IMR-90 (cell line): ENCODE results near the gene RHOG. TPM values are rescaled to one million over a fixed set of nuclear protein-coding genes. Genes with fewer than 3 reads are reported as not detected.

ENCODE experiments used
- ATAC-seq: fragments of 200-7000 bp; cut with Tn5 transposase; 2 replicates; pipeline ENCODE4 v1.9.1; 2020; ENCODE audit warnings: low read depth, mild to moderate bottlenecking, moderate library complexity
- BruUV-seq: library from RNA; stranded (reverse); fragments of 400-500 nt; replicated peaks from 2 replicates; lab custom pipeline; 2021; lab: Mats Ljungman, UMichigan
- CTCF ChIA-PET: fragments of 300-600 bp; formaldehyde crosslinking; extraction: SDS; loops from one replicate; lab custom pipeline; 2021; ENCODE audit warnings: antibody characterized with exemption; lab: Yijun Ruan, JAX
- POLR2A ChIA-PET: fragments of 300-600 bp; sonication (Branson Sonifier 250); formaldehyde crosslinking; loops from one replicate; lab custom pipeline; 2022; ENCODE audit warnings: antibody characterized with exemption; ENCODE audit not compliant: unreplicated experiment; lab: Charles Lee
- DNase-seq: peaks from one replicate; pipeline ENCODE4 v3.0.0; 2013
- H2AFZ ChIP-seq: replicated peaks from 2 replicates; pipeline ENCODE3; 2013; ENCODE audit warnings: low read length, mild to moderate bottlenecking; ENCODE audit not compliant: poor library complexity
- H2AK5ac ChIP-seq: 2 replicates; pipeline ENCODE4 v1.6.1; 2013; ENCODE audit warnings: low read depth, low read length, inconsistent platforms
- H2AK9ac ChIP-seq: replicated peaks from 2 replicates; pipeline ENCODE3; 2013; ENCODE audit warnings: mild to moderate bottlenecking, low read depth, low read length, moderate library complexity; ENCODE audit not compliant: poor library complexity
- H2BK120ac ChIP-seq: 2 replicates; pipeline ENCODE4 v1.6.1; 2013; ENCODE audit warnings: low read depth, low read length, inconsistent platforms
- H2BK15ac ChIP-seq: 3 replicates; pipeline ENCODE4 v1.6.1; 2013; ENCODE audit warnings: low read depth, low read length, inconsistent platforms
- H2BK20ac ChIP-seq: 2 replicates; pipeline ENCODE4 v1.6.1; 2013; ENCODE audit warnings: low read depth, mild to moderate bottlenecking, inconsistent platforms, low read length, moderate library complexity
- H2BK5ac ChIP-seq: 2 replicates; pipeline ENCODE4 v1.6.1; 2013; ENCODE audit warnings: mild to moderate bottlenecking, low read depth, low read length, inconsistent platforms; ENCODE audit not compliant: poor library complexity, severe bottlenecking
- H3K14ac ChIP-seq: replicated peaks from 2 replicates; pipeline ENCODE4 v1.6.1; 2013; ENCODE audit warnings: low read depth, low read length, inconsistent platforms
- H3K18ac ChIP-seq: 2 replicates; pipeline ENCODE4 v1.6.1; 2013; ENCODE audit warnings: low read depth, low read length, control low read depth
- H3K23ac ChIP-seq: 2 replicates; pipeline ENCODE4 v1.6.1; 2013; ENCODE audit warnings: low read depth, low read length, inconsistent platforms
- H3K27ac ChIP-seq: 2 replicates; pipeline ENCODE4 v1.5.1; 2013; ENCODE audit warnings: mild to moderate bottlenecking, control low read depth, low read length; ENCODE audit not compliant: insufficient read depth
- H3K27me3 ChIP-seq: 2 replicates; pipeline ENCODE4 v1.6.1; 2013; ENCODE audit warnings: low read length; ENCODE audit not compliant: control insufficient read depth, insufficient read depth
- H3K36me3 ChIP-seq: 2 replicates; pipeline ENCODE4 v1.6.1; 2013; ENCODE audit warnings: low read length, mixed read lengths; ENCODE audit not compliant: control insufficient read depth, insufficient read depth
- H3K4ac ChIP-seq: 2 replicates; pipeline ENCODE4 v1.6.1; 2013; ENCODE audit warnings: low read depth, low read length, inconsistent platforms
- H3K4me1 ChIP-seq: 2 replicates; pipeline ENCODE4 v1.6.1; 2013; ENCODE audit warnings: low read length, mixed read lengths; ENCODE audit not compliant: control insufficient read depth, insufficient read depth
- H3K4me2 ChIP-seq: 2 replicates; pipeline ENCODE4 v1.6.1; 2013; ENCODE audit warnings: low read depth, mild to moderate bottlenecking, control low read depth, low read length, moderate library complexity
- H3K4me3 ChIP-seq: 2 replicates; pipeline ENCODE4 v1.5.1; 2013; ENCODE audit warnings: low read depth, mild to moderate bottlenecking, control low read depth, low read length, moderate library complexity; ENCODE audit not compliant: insufficient read depth
- H3K56ac ChIP-seq: 2 replicates; pipeline ENCODE4 v1.6.1; 2013; ENCODE audit warnings: low read length, inconsistent platforms; ENCODE audit not compliant: insufficient read depth; ENCODE audit errors: extremely low read depth
- H3K79me1 ChIP-seq, 2 experiments: 2 replicates each; pipeline ENCODE4 v1.6.1; 2013; ENCODE audit warnings: low read length in 2 of 2, inconsistent platforms in 1 of 2, low read depth in 1 of 2
- H3K9ac ChIP-seq: 2 replicates; pipeline ENCODE4 v1.6.1; 2013; ENCODE audit warnings: low read depth, low read length, control low read depth
- H3K9me1 ChIP-seq: 2 replicates; pipeline ENCODE4 v1.6.1; 2013; ENCODE audit warnings: low read length, inconsistent platforms; ENCODE audit not compliant: insufficient read depth
- H3K9me3 ChIP-seq: 2 replicates; pipeline ENCODE4 v1.6.1; 2013; ENCODE audit warnings: low read length; ENCODE audit not compliant: control insufficient read depth, insufficient read depth
- H4K20me1 ChIP-seq: 2 replicates; pipeline ENCODE4 v1.6.1; 2013; ENCODE audit warnings: low read length, inconsistent platforms; ENCODE audit not compliant: insufficient read depth
- H4K5ac ChIP-seq: 2 replicates; pipeline ENCODE4 v1.6.1; 2013; ENCODE audit warnings: mild to moderate bottlenecking, low read depth, low read length, control low read depth
- H4K8ac ChIP-seq, 2 experiments: 2 replicates each; pipeline ENCODE4 v1.6.1; 2013; ENCODE audit warnings: low read depth in 2 of 2, low read length in 2 of 2, control low read depth in 1 of 2, inconsistent platforms in 1 of 2
- H4K91ac ChIP-seq: 2 replicates; pipeline ENCODE4 v1.6.1; 2013; ENCODE audit warnings: low read depth, low read length, inconsistent platforms; ENCODE audit not compliant: insufficient read depth
- BHLHE40 ChIP-seq: fragments of 150-350 bp; IDR thresholded peaks from 2 replicates; pipeline ENCODE4 v1.6.1; 2016; ENCODE audit warnings: mild to moderate bottlenecking, low read depth, low read length
- WGBS, 2 experiments: methylation state at CpG; one replicate each; pipeline versions ENCODE4 v1.1.5 to v1.1.7; 2013; ENCODE audit warnings: missing lambda C conversion rate in 2 of 2; ENCODE audit not compliant: insufficient read length in 1 of 2; ENCODE audit errors: extremely low coverage in 2 of 2; 5-methylcytosine and 5-hydroxymethylcytosine counted together
- dilution Hi-C: fragments of 300-500 bp; cut with HindIII; formaldehyde crosslinking; loops from one replicate; pipeline ENCODE4 v1.14.3; 2018; ENCODE audit warnings: low sequenced_read_pairs; ENCODE audit not compliant: unreplicated experiment
- in situ Hi-C: fragments of 300-500 bp; cut with MboI; formaldehyde crosslinking; loops from 3 replicates; pipeline ENCODE4 v1.14.3; 2019; ENCODE audit warnings: low sequenced_read_pairs, inconsistent platforms, mixed read lengths
- intact Hi-C: fragments of 100-400 bp; cut with micrococcal nuclease; formaldehyde crosslinking; loops from 2 replicates; pipeline ENCODE4 v1.10.0; 2022
- polyA plus RNA-seq, 3 experiments: library from polyadenylated mRNA; depleted of rRNA; stranded (reverse); fragments of >200 nt; gene quantifications; 2 replicates each; pipeline ENCODE4 v1.2.3, GENCODE V29; 2012; ENCODE audit warnings: low replicate concordance in 1 of 3
- total RNA-seq: library from RNA; depleted of rRNA; stranded (reverse); fragments of >200 nt; gene quantifications from 2 replicates; pipeline ENCODE4 v1.2.3, GENCODE V29; 2012

Gene RHOG
- total and polyA plus RNA-seq, 2 of the 4 experiments (the other 2 are of a cell fraction): 16.3 to 114 TPM

- H3K27ac ChIP-seq: peak overlapping the region; percentile 25
These were observed 13.9 kb upstream of the RHOG start for GRCh38 chr11:3854660-3854976.

More at GRCh38 chr11:3854660-3854976, 13.9 kb upstream of the RHOG start:
- peak overlapping the region; percentile 70 to 86; a peak in 3 of 4 replicates for H4K8ac ChIP-seq
- ATAC-seq: no peak
- H3K4ac ChIP-seq: peak overlapping the region; percentile 52
- peak overlapping the region; percentile 47; the same call in 1 of the 2 replicates for H2BK120ac ChIP-seq
- H4K91ac ChIP-seq: peak overlapping the region; percentile 74
- no TSS peak for BruUV-seq
- H3K36me3 ChIP-seq: no peaks in the 10 kb centered on the region
- H3K56ac ChIP-seq: 0 out of 2 replicates have a peak overlapping the region, but pooled peaks have one; percentile 50
- peak overlapping the region; percentile 68 for H2AK9ac ChIP-seq
- intact Hi-C loops (loop anchor here (2.0 to 10.0 kb wide), 2 partner anchors 130 to 400 kb away; no protein-coding TSS in a partner anchor), dilution Hi-C loops (no loop called here), in situ Hi-C loops (no loop called here)
- H4K5ac ChIP-seq: peak overlapping the region; percentile 44; the same call in 1 of the 2 replicates
- 0 out of 2 replicates have a peak overlapping the region, but pooled peaks have one; percentile 29 for H2BK20ac ChIP-seq
- TF ChIP-seq BHLHE40: no peak
- DNase-seq: no peak
- peak overlapping the region; percentile 63; the same call in 2 of the 3 replicates for H2BK15ac ChIP-seq
- no peak overlapping the region for H2BK5ac ChIP-seq
- H3K14ac ChIP-seq: peak overlapping the region; percentile 46
- no peak overlapping the region for H3K4me3 ChIP-seq
- peaks cover 16% of the 10 kb centered on the region for H3K4me1 ChIP-seq
- peak overlapping the region; percentile 52; the same call in 1 of the 2 replicates for H2AK5ac ChIP-seq
- 0% methylated on average over 1 of the region's 7 CpGs; no CpG with 5 or more reads in 1 of the 2 experiments for WGBS, 2 experiments
- H3K27me3 ChIP-seq: no peaks in the 10 kb centered on the region
- POLR2A ChIA-PET: interaction anchor here (0.6 to 1.6 kb wide), 2 partner anchors 18 to 218 kb away, joined by 5 to 7 read pairs; no protein-coding TSS in a partner anchor
- H3K79me1 ChIP-seq: peaks cover 17 to 41% of the 10 kb centered on the region in 2 experiments; a peak in 3 of 4 replicates
- peak overlapping the region; percentile 9; the same call in 1 of the 2 replicates for H3K18ac ChIP-seq
- CTCF ChIA-PET: interaction anchor here (0.6 to 9.2 kb wide), 24 partner anchors 13 to 251 kb away, joined by 3 to 186 read pairs (median 4); partner anchors contain the start of gene RHOG
- no peaks in the 10 kb centered on the region for H3K9me3 ChIP-seq
- H4K20me1 ChIP-seq: no peaks in the 10 kb centered on the region
- H2AFZ ChIP-seq: peak overlapping the region; percentile 94
- no peak overlapping the region for H3K23ac ChIP-seq
- H3K9me1 ChIP-seq: peaks cover 23% of the 10 kb centered on the region
- peak overlapping the region; percentile 38; the same call in 1 of the 2 replicates for H3K4me2 ChIP-seq
- H3K9ac ChIP-seq: peak overlapping the region; percentile 9; the same call in 1 of the 2 replicates
